Measurements from ENCODE around the gene ENG.

GRCh38 chr9:127852829-127853228, 1.6 kb downstream of the ENG start:
- TF ChIP-seq CTCF (tag by site-specific recombination; IDR thresholded peaks at IDR 0.05) (no peak), ZNF426 (tag by site-specific recombination; IDR thresholded peaks at IDR 0.05) (no peak), TSHZ1 (tag by site-specific recombination; IDR thresholded peaks at IDR 0.05; ENCODE audit: borderline replicate concordance) (no peak), ZNF449 (tag by site-specific recombination; IDR thresholded peaks at IDR 0.05) (no peak), PRDM1 (tag by site-specific recombination; IDR thresholded peaks at IDR 0.05) (no peak), REST (tag by site-specific recombination; IDR thresholded peaks at IDR 0.05) (no peak), ZNF423 (tag by site-specific recombination; IDR thresholded peaks at IDR 0.05) (no peak), BCL11B (tag by site-specific recombination; IDR thresholded peaks at IDR 0.05; ENCODE audit: low read depth) (no peak), ZNF138 (tag by site-specific recombination; IDR thresholded peaks at IDR 0.05; ENCODE audit: borderline replicate concordance) (no peak), ATF2 (tag by site-specific recombination; IDR thresholded peaks at IDR 0.05; ENCODE audit: low read depth) (no peak), ZBTB48 (tag by site-specific recombination; IDR thresholded peaks at IDR 0.05) (no peak)

All from HEK293 (cell line).